CD14-positive monocyte (primary cell): Measurements from ENCODE around the gene RNF217. TPM values are rescaled to one million over a fixed set of nuclear protein-coding genes. Genes with fewer than 3 reads are reported as not detected.

Experiments
- DNase-seq, 3 donors: peaks; one replicate each; pipeline ENCODE4 v3.0.0-alpha.2; 2011 to 2022
- H2AFZ ChIP-seq: 2 replicates; pipeline ENCODE4 v1.6.0; 2012; ENCODE audit warnings: mild to moderate bottlenecking, low read depth, low read length, inconsistent platforms; ENCODE audit not compliant: insufficient read depth, poor library complexity, severe bottlenecking
- H3K27ac ChIP-seq, 2 donors: 1 replicate in 1 of 2; 2 replicates in 1 of 2; pipeline ENCODE4 v1.5.1; 2012 to 2013; ENCODE audit warnings: low read length in 2 of 2, control low read depth in 1 of 2, inconsistent platforms in 1 of 2, low read depth in 1 of 2, mild to moderate bottlenecking in 1 of 2
- H3K27me3 ChIP-seq, 2 donors: one replicate each; pipeline versions ENCODE4 v1.6.0 to v1.6.1; 2011 to 2013; ENCODE audit warnings: low read length in 2 of 2; ENCODE audit not compliant: control insufficient read depth in 2 of 2, insufficient read depth in 2 of 2
- H3K36me3 ChIP-seq, 2 donors: replicated peaks in 1 of 2; 1 replicate in 1 of 2; 2 replicates in 1 of 2; pipeline versions ENCODE4 v1.5.1 to v1.6.1; 2012 to 2013; ENCODE audit warnings: low read length in 2 of 2, control low read depth in 1 of 2, inconsistent platforms in 1 of 2, mild to moderate bottlenecking in 1 of 2; ENCODE audit not compliant: insufficient read depth in 2 of 2, control insufficient read depth in 1 of 2
- H3K4me1 ChIP-seq, 2 donors: 1 replicate in 1 of 2; 2 replicates in 1 of 2; pipeline versions ENCODE4 v1.5.1 to v1.6.1; 2012 to 2013; ENCODE audit warnings: low read length in 2 of 2, control low read depth in 1 of 2, inconsistent platforms in 1 of 2, mild to moderate bottlenecking in 1 of 2, moderate library complexity in 1 of 2; ENCODE audit not compliant: insufficient read depth in 2 of 2, control insufficient read depth in 1 of 2
- H3K4me2 ChIP-seq: replicated peaks from 2 replicates; pipeline ENCODE3; 2012; ENCODE audit warnings: low read length, moderate library complexity, mild to moderate bottlenecking; ENCODE audit not compliant: poor library complexity, severe bottlenecking; ENCODE audit errors: extremely low read depth
- H3K4me3 ChIP-seq, 3 experiments: fragments of 200-600 bp in 1 of 3; sonication (generic) in 1 of 3; replicated peaks in 1 of 3; 1 replicate in 2 of 3; 2 replicates in 1 of 3; pipeline ENCODE4 v1.5.1; 2011 to 2013; ENCODE audit warnings: low read length in 3 of 3, mild to moderate bottlenecking in 3 of 3, control low read depth in 2 of 3, low read depth in 2 of 3, inconsistent platforms in 1 of 3, moderate library complexity in 1 of 3
- H3K79me2 ChIP-seq: 2 replicates; pipeline ENCODE4 v1.6.0; 2012; ENCODE audit warnings: mild to moderate bottlenecking, control low read depth, inconsistent platforms, low read length, moderate library complexity; ENCODE audit not compliant: insufficient read depth
- H3K9ac ChIP-seq: 2 replicates; pipeline ENCODE4 v1.6.0; 2017; ENCODE audit warnings: low read length, mild to moderate bottlenecking; ENCODE audit not compliant: insufficient read depth, poor library complexity, severe bottlenecking
- H3K9me3 ChIP-seq, 2 donors: replicated peaks in 1 of 2; 1 replicate in 1 of 2; 2 replicates in 1 of 2; pipeline versions ENCODE4 v1.5.1 to v1.6.1; 2012 to 2013; ENCODE audit warnings: low read length in 2 of 2, control low read depth in 1 of 2; ENCODE audit not compliant: control insufficient read depth in 1 of 2, insufficient read depth in 1 of 2
- H4K20me1 ChIP-seq: 2 replicates; pipeline ENCODE4 v1.6.0; 2012; ENCODE audit warnings: mild to moderate bottlenecking, low read length, control low read depth, moderate library complexity; ENCODE audit not compliant: insufficient read depth
- H3K27ac Mint-ChIP-seq, 7 donors: one replicate each; pipeline ENCODE4 v1.8.0; 2020; ENCODE audit warnings: mild to moderate bottlenecking in 7 of 7, mixed read lengths in 7 of 7, moderate library complexity in 6 of 7, inconsistent platforms in 2 of 7
- H3K27me3 Mint-ChIP-seq, 3 donors: one replicate each; pipeline ENCODE4 v1.8.0; 2021 to 2022; ENCODE audit warnings: low read depth in 3 of 3, mild to moderate bottlenecking in 3 of 3, mixed read lengths in 3 of 3, moderate library complexity in 3 of 3, inconsistent platforms in 1 of 3
- H3K36me3 Mint-ChIP-seq, 2 donors: one replicate each; pipeline ENCODE4 v1.8.0; 2020; ENCODE audit warnings: mixed read lengths in 2 of 2, inconsistent platforms in 1 of 2, mild to moderate bottlenecking in 1 of 2
- H3K4me1 Mint-ChIP-seq: one replicate; pipeline ENCODE4 v1.8.0; 2020; ENCODE audit warnings: mild to moderate bottlenecking, mixed read lengths
- H3K4me3 Mint-ChIP-seq, 2 donors: one replicate each; pipeline ENCODE4 v1.8.0; 2020; ENCODE audit warnings: mild to moderate bottlenecking in 2 of 2, mixed read lengths in 2 of 2, moderate library complexity in 1 of 2
- H3K9me3 Mint-ChIP-seq, 7 donors: one replicate each; pipeline ENCODE4 v1.8.0; 2020 to 2022; ENCODE audit warnings: mixed read lengths in 7 of 7, mild to moderate bottlenecking in 6 of 7, moderate library complexity in 6 of 7, inconsistent platforms in 2 of 7
- WGBS: methylation state at CpG from one replicate; pipeline ENCODE4 v1.1.5; 2013; ENCODE audit warnings: missing lambda C conversion rate; ENCODE audit not compliant: insufficient coverage; 5-methylcytosine and 5-hydroxymethylcytosine counted together
- intact Hi-C, 2 donors: fragments of 100-400 bp; cut with micrococcal nuclease; formaldehyde crosslinking; loops; one replicate each; pipeline versions ENCODE4 v1.15.0 to v1.15.1; 2023
- polyA plus RNA-seq, 3 donors: library from polyadenylated mRNA; depleted of rRNA in 1 of 3; unstranded in 2 of 3; stranded (reverse) in 1 of 3; fragments of 300-500 nt in 2 of 3; fragments of >200 nt in 1 of 3; fragmentation: Illumina TruSeq in 2 of 3; gene quantifications; 1 replicate in 2 of 3; 2 replicates in 1 of 3; pipeline ENCODE4 v1.2.3, GENCODE V29; 2012 to 2021
- TF ChIP-seq, protein P1 (sequence below): fragments of 200-600 bp; IDR thresholded peaks from one replicate; pipeline ENCODE4 v1.8.0; 2022; ENCODE audit warnings: antibody characterized with exemption, mild to moderate bottlenecking

Gene RNF217
- polyA plus RNA-seq, 3 donors = 2.2 to 11.6 (median 3.3) TPM

DNA sequence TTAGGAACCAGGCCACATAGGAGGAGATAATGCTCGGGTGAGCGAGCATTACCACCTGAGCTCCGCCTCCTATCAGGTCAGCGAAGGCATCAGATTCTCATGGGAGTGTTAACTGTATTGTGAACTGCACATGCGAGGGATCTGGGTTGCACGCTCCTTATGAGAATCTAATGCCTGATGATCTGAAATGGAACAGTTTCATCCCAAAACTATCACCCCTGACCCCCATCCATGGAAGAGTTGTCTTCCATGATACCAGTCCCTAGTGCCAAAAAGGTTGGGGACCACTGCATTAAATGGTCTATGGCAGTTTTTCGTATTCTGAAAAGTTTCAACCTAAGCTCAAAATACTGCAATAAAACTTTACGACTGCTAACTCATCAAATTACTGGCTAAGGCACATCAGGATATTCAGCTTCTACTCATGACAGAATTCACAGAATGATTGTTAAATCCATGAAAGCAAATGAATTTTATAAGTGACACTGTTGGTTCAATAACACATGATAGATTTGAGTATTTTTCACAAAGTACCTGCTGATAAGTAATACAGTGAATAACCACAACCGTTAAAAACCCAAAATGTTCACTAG lies 25.9 kb downstream of the RNF217 start:
- WGBS = 100% methylated on average over 1 of the region's 9 CpGs
- peaks cover 38% of the 10 kb centered on the region for H3K4me1 Mint-ChIP-seq
- no peaks in the 10 kb centered on the region for H3K27me3 Mint-ChIP-seq
- Histone ChIP-seq H3K27me3 (no peaks in the 10 kb centered on the region), H3K27ac (no peak overlapping the region), H4K20me1 (peaks cover 13% of the 10 kb centered on the region), H3K9me3 (no peaks in the 10 kb centered on the region), H3K4me1 (peaks cover 9 to 12% of the 10 kb centered on the region in 2 donors), H3K79me2 (peaks cover 12% of the 10 kb centered on the region), H3K36me3 (no peaks in the 10 kb centered on the region), H2AFZ (no peak overlapping the region), H3K9ac (no peak overlapping the region), H3K4me3 (no peak overlapping the region), H3K4me2 (no peak overlapping the region)
- intact Hi-C loops = no loop called here
- peak overlapping the region in 1 of 7 donors; percentile 6 for H3K27ac Mint-ChIP-seq
- peaks cover 6 to 11% of the 10 kb centered on the region in 2 donors for H3K36me3 Mint-ChIP-seq
- H3K4me3 Mint-ChIP-seq = no peak overlapping the region
- DNase-seq = no peak
- no peaks in the 10 kb centered on the region for H3K9me3 Mint-ChIP-seq
- TF ChIP-seq, protein P1, sequence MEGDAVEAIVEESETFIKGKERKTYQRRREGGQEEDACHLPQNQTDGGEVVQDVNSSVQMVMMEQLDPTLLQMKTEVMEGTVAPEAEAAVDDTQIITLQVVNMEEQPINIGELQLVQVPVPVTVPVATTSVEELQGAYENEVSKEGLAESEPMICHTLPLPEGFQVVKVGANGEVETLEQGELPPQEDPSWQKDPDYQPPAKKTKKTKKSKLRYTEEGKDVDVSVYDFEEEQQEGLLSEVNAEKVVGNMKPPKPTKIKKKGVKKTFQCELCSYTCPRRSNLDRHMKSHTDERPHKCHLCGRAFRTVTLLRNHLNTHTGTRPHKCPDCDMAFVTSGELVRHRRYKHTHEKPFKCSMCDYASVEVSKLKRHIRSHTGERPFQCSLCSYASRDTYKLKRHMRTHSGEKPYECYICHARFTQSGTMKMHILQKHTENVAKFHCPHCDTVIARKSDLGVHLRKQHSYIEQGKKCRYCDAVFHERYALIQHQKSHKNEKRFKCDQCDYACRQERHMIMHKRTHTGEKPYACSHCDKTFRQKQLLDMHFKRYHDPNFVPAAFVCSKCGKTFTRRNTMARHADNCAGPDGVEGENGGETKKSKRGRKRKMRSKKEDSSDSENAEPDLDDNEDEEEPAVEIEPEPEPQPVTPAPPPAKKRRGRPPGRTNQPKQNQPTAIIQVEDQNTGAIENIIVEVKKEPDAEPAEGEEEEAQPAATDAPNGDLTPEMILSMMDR = no peak

DNA sequence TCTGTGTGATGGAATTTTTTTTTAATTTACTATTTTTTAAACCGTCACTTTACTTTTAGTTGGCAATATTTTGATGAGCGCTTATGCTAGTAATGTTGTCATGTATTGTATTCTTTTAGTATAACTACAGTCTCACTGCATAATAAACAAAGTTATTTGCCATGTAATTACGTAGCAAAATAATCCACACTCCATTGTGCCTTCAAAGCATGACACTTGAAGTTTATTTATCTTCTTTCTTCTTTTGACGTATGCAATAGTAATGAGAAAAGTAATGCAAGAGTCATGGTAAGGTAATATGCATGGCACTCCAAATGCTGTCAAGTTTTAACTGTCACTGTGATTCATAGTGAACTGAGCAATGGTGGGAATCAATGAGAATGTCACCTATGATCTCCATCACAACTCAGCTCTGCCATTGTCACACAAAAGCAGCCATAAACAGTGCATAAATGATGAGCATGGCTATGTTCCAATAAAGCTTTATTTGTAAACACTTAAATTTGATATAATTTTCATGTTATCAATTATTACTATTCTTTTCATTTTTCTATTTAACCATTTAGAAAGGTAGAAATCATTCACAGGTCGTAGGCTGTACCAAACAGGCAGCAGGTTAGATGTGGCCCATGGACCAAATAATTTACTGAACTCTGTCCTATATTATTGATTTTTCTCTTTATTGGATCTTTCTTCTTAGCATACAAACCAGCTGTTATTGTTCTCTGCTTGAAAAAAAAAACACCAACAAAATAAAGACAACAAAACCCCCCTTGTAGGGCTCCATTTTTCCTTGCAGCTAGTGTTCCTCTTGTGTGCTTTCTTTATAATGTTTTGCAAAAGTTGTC lies 27.1 kb downstream of the RNF217 start:
- Histone ChIP-seq H3K27me3 (no peaks in the 10 kb centered on the region), H3K27ac (no peak overlapping the region), H2AFZ (no peak overlapping the region), H3K4me2 (no peak overlapping the region), H3K9ac (no peak overlapping the region), H4K20me1 (peaks cover 7% of the 10 kb centered on the region), H3K9me3 (no peaks in the 10 kb centered on the region), H3K79me2 (peaks cover 10% of the 10 kb centered on the region), H3K36me3 (no peaks in the 10 kb centered on the region), H3K4me1 (peaks cover 9 to 12% of the 10 kb centered on the region in 2 donors), H3K4me3 (no peak overlapping the region)
- intact Hi-C loops = no loop called here
- peaks cover 38% of the 10 kb centered on the region for H3K4me1 Mint-ChIP-seq
- H3K27ac Mint-ChIP-seq = no peak overlapping the region
- no peaks in the 10 kb centered on the region for H3K9me3 Mint-ChIP-seq
- TF ChIP-seq, protein P1 = no peak
- DNase-seq = no peak
- H3K4me3 Mint-ChIP-seq = no peak overlapping the region
- no peaks in the 10 kb centered on the region for H3K27me3 Mint-ChIP-seq
- no CpG with 5 or more reads among the region's 5 CpGs for WGBS
- H3K36me3 Mint-ChIP-seq = peaks cover 6 to 11% of the 10 kb centered on the region in 2 donors
